ENCODE data around the gene GJC2.

Gene GJC2

DNA sequence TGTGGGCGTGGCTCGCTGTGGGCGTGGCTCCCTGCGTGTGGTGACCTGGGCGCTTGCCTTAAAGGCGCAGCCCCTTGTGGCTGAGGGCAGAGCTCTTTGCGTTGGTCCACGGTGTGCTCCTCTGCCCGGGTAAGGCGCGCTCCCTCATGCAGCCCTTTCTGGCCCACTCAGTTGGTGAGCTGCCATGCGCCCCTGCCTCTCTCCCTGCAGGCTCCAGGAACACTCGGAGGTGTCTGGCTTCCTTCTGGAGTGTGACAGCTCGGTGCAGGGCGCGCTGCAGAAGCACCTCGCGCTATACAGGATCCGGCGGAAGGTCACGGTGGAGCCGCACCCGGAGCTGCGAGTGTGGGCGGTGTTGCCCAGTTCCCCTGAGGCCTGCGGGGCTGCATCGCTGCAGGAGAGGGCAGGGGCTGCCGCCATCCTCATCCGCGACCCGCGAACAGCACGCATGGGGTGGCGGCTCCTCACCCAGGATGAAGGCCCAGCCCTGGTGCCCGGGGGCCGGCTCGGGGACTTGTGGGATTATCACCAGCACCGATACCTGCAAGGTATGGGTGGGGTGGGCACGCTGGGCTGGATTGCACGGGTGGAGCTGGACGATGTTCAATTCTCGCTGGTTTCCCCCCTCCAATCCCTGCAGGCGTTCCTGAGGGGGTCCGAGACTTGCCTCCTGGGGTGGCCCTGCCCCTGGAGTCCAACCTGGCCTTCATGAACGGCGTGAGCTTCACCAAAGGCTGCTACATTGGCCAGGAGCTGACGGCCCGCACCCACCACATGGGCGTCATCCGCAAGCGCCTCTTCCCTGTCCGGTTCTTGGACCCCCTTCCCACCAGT, 25.0 kb downstream of the GJC2 start:
- Histone ChIP-seq H3K4me3 (replicated peaks; ENCODE audit: insufficient read depth, low read length) (no peak overlapping the region), H3K27me3 (ENCODE audit: insufficient read depth, poor library complexity, severe bottlenecking) (no peaks in the 10 kb centered on the region)
- no peak for DNase-seq (ENCODE audit: low read depth in 1 of 2, low spot score in 1 of 2)

GRCh38 chr1:228175316-228176023, 25.7 kb downstream of the GJC2 start:
- no peak overlapping the region for H3K27ac ChIP-seq (replicated peaks)
- DNase-seq (ENCODE audit: low read depth in 1 of 2, low spot score in 1 of 2), result no peak
- no peak for TF ChIP-seq CTCF (IDR thresholded peaks at IDR 0.05; ENCODE audit: insufficient read depth, low read length)
- TF ChIP-seq SPI1 (IDR thresholded peaks at IDR 0.05; ENCODE audit: borderline replicate concordance, low read depth), result no peak
- TF ChIP-seq GABPA (IDR thresholded peaks at IDR 0.05; ENCODE audit: low read depth), result no peak
- TF ChIP-seq POLR2AphosphoS5 (IDR thresholded peaks at IDR 0.05; ENCODE audit: low read depth), result no peak
- TF ChIP-seq, protein P1, sequence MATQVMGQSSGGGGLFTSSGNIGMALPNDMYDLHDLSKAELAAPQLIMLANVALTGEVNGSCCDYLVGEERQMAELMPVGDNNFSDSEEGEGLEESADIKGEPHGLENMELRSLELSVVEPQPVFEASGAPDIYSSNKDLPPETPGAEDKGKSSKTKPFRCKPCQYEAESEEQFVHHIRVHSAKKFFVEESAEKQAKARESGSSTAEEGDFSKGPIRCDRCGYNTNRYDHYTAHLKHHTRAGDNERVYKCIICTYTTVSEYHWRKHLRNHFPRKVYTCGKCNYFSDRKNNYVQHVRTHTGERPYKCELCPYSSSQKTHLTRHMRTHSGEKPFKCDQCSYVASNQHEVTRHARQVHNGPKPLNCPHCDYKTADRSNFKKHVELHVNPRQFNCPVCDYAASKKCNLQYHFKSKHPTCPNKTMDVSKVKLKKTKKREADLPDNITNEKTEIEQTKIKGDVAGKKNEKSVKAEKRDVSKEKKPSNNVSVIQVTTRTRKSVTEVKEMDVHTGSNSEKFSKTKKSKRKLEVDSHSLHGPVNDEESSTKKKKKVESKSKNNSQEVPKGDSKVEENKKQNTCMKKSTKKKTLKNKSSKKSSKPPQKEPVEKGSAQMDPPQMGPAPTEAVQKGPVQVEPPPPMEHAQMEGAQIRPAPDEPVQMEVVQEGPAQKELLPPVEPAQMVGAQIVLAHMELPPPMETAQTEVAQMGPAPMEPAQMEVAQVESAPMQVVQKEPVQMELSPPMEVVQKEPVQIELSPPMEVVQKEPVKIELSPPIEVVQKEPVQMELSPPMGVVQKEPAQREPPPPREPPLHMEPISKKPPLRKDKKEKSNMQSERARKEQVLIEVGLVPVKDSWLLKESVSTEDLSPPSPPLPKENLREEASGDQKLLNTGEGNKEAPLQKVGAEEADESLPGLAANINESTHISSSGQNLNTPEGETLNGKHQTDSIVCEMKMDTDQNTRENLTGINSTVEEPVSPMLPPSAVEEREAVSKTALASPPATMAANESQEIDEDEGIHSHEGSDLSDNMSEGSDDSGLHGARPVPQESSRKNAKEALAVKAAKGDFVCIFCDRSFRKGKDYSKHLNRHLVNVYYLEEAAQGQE (IDR thresholded peaks at IDR 0.05; ENCODE audit: insufficient replicate concordance, low read depth), result no peak
- H3K27me3 ChIP-seq (ENCODE audit: insufficient read depth, poor library complexity, severe bottlenecking), result no peaks in the 10 kb centered on the region
- no peak overlapping the region for H3K4me3 ChIP-seq (replicated peaks; ENCODE audit: insufficient read depth, low read length)

More for the DNA sequence above, 25.0 kb downstream of the GJC2 start:
- TF ChIP-seq GABPA (IDR thresholded peaks at IDR 0.05; ENCODE audit: low read depth) (no peak), CTCF (IDR thresholded peaks at IDR 0.05; ENCODE audit: insufficient read depth, low read length) (no peak), SPI1 (IDR thresholded peaks at IDR 0.05; ENCODE audit: borderline replicate concordance, low read depth) (no peak), POLR2AphosphoS5 (IDR thresholded peaks at IDR 0.05; ENCODE audit: low read depth) (no peak)
- TF ChIP-seq, protein P1 (IDR thresholded peaks at IDR 0.05; ENCODE audit: insufficient replicate concordance, low read depth), result no peak
- H3K27ac ChIP-seq (replicated peaks), result no peak overlapping the region

DNA sequence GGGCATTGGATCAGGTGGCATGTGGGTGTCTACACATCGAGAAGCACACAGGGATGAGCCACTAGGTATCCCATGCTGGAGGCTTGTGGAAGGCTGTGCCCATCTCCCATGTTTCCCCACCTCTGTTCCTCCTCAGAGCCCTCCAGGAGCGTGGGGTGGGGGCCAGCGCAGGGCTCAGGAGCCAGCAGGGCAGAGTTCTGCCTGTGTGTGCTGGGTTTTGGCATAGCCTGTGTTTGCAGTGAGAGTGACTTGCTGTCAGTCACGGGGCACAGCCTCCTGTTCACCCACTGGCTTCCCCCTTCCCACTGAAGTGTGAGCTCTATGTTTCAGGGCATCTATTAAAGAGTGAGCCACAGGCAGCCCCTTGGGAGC, 26.3 kb downstream of the GJC2 start:
- H3K27ac ChIP-seq (replicated peaks), result no peak overlapping the region
- DNase-seq (ENCODE audit: low read depth in 1 of 2, low spot score in 1 of 2), result no peak

More for the DNA sequence above, 26.3 kb downstream of the GJC2 start:
- no peaks in the 10 kb centered on the region for H3K27me3 ChIP-seq (ENCODE audit: insufficient read depth, poor library complexity, severe bottlenecking)
- TF ChIP-seq SPI1 (IDR thresholded peaks at IDR 0.05; ENCODE audit: borderline replicate concordance, low read depth), result no peak
- TF ChIP-seq CTCF (IDR thresholded peaks at IDR 0.05; ENCODE audit: insufficient read depth, low read length), result no peak
- no peak overlapping the region for H3K4me3 ChIP-seq (replicated peaks; ENCODE audit: insufficient read depth, low read length)

Data from HL-60 (cell line).